Ectodermal cell (in vitro differentiated cells): ENCODE results near the gene NISCH.

Source experiments
- H3K27ac ChIP-seq: 2 replicates; pipeline ENCODE4 v1.7.0; 2013; ENCODE audit warnings: mild to moderate bottlenecking, low read depth, low read length; ENCODE audit not compliant: insufficient read depth, poor library complexity, severe bottlenecking
- H3K27me3 ChIP-seq: 2 replicates; pipeline ENCODE4 v1.7.0; 2013; ENCODE audit warnings: mild to moderate bottlenecking, low read length; ENCODE audit not compliant: insufficient read depth, control insufficient read depth, poor library complexity, severe bottlenecking
- H3K36me3 ChIP-seq: one replicate; pipeline ENCODE4 v1.7.0; 2013; ENCODE audit warnings: low read length; ENCODE audit not compliant: control insufficient read depth, insufficient read depth
- H3K4me1 ChIP-seq: one replicate; pipeline ENCODE4 v1.7.0; 2013; ENCODE audit warnings: low read length; ENCODE audit not compliant: control insufficient read depth, insufficient read depth
- H3K4me3 ChIP-seq: 2 replicates; pipeline ENCODE4 v1.7.0; 2013; ENCODE audit warnings: low read depth, low read length, control low read depth; ENCODE audit not compliant: insufficient read depth
- H3K9me3 ChIP-seq: 2 replicates; pipeline ENCODE4 v1.7.0; 2013; ENCODE audit warnings: mild to moderate bottlenecking, low read length, moderate library complexity; ENCODE audit not compliant: control insufficient read depth
- WGBS, 2 experiments: methylation state at CpG; one replicate each; pipeline ENCODE4 v1.1.7; 2013; ENCODE audit warnings: missing lambda C conversion rate in 2 of 2; 5-methylcytosine and 5-hydroxymethylcytosine counted together

The NISCH gene

DNA sequence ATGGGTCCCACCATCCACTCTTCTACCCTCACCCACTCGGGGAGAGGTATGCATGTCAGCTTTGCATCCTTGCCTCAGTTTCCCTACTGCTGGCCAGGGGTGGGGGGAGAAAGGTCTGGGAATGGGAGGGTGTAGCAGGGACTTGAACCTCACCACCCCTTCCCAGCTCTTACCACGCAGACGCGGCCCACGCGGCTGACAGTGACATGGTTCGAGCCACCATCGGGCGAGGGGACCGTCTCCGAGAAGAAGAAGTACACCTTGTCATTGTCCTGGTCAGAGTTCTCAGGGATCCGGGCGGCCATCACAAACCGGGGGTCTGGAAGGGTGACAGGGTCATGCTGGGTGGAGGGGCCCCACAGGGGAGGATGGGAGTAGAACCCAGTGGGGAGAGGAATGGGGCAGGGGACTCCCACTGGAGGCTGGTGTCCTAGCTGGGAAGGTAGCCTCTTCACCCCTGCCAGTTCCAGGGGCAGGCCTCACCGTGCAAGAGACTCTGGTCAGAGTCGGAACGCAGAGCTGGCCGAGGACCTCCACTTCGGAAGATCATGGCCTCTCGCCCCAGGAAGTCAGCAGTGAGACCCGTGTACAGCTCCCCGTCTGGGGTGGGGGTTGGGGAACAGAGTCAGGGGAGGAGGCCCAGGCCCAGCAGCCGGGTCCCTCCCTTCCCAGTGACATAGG, 14.2 kb upstream of the NISCH start:
- H3K36me3 ChIP-seq: no peaks in the 10 kb centered on the region
- H3K27me3 ChIP-seq: no peaks in the 10 kb centered on the region
- peaks cover 7% of the 10 kb centered on the region for H3K4me1 ChIP-seq
- no peak overlapping the region for H3K4me3 ChIP-seq
- H3K27ac ChIP-seq: no peak overlapping the region
- 93 to 95% methylated on average over 23 of the region's 23 CpGs for WGBS, 2 experiments
- no peaks in the 10 kb centered on the region for H3K9me3 ChIP-seq

DNA sequence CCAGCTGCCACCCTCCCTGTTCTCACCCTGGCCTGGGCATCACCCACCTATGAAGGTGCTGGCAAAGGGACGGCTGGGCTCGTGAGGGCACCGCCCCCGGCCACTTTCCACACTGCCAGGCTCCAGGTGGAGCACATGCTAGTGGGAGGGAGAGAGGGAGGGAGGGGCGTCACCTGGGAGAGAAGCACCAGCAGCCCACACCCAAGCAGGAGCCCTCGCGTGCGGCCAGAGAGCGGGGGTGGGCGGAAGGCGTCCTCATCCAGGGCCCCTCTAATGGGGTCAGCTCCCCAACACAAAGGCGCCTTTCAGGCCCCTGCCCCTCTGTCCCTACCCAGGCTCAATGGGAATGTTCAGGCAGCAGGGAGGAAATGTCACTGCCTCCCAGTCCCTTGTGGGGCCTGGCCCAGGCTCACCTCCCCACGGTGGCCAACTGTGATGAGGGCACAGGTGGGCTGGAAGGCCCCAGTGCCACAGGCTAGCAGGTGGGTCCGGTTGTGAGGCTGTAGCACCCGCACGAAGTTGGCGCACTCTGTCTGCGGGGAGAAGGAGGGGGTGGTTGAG, 13.6 kb upstream of the NISCH start:
- H3K9me3 ChIP-seq: no peaks in the 10 kb centered on the region
- WGBS, 2 experiments: 93% methylated on average over 18 of the region's 18 CpGs
- H3K27ac ChIP-seq: no peak overlapping the region
- H3K4me1 ChIP-seq: peaks cover 7% of the 10 kb centered on the region
- H3K36me3 ChIP-seq: no peaks in the 10 kb centered on the region
- H3K4me3 ChIP-seq: no peak overlapping the region
- H3K27me3 ChIP-seq: no peaks in the 10 kb centered on the region

DNA sequence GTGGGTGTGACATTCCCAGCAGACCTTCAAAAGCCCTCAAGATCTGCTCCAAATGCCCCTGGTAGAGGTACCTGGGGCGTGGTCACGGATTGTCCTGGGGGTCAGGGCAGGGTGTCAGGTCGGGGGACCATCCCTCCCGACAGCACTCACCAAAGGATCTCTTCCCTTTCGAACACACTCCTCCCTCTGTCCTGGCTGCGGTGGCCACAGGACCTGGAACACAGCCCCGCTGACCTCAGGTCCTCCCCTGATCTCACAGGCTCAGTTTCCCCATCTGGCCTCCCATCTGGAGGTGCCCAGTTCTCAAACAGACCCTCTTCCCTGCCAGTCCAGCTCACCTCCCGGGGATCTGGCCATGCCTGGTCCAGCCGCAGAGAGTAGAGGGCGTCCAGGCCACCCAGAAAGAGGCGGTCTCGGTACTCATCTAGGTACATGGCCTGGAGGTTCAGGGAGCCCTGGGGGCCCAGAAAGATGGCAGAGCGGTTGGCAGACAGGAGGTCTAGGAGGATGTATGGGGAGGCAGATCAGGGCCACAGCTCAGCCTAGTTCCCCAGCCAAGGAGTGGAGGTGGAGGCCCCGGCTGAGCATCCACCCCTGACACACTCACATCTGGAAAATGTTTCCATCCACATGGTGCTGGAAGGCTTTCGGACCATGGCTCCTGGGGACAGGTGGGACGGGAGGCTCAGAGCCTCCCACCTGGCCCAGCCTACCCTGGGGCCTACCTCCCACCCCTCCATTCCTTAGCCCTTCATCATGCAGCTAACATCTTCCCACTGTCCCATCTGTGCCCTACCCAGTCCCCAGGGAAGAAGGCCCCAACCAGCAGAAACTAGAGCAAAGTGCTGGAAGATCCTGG, 12.8 kb upstream of the NISCH start:
- no peaks in the 10 kb centered on the region for H3K27me3 ChIP-seq
- no peak overlapping the region for H3K4me3 ChIP-seq
- WGBS, 2 experiments: 94% methylated on average over 16 of the region's 16 CpGs
- H3K4me1 ChIP-seq: peaks cover 7% of the 10 kb centered on the region
- no peaks in the 10 kb centered on the region for H3K36me3 ChIP-seq
- H3K9me3 ChIP-seq: no peaks in the 10 kb centered on the region
- H3K27ac ChIP-seq: no peak overlapping the region

DNA sequence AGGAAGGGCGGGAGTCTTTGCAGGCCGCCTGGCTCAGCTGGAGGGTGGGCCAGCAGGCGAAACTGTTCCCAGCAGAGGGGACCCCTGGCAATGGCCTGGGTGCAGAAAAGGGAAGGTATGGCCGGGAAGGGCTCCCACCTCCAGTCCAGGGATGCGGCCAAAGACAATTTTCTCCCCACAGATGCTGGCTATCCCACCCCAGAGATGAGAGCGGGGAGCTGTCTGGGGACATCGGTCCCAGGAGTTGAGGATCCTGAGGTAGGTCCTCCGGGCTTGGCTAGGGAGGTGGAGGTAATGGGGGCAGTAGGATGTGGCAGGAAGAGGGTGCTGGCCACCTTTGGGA, 12.2 kb upstream of the NISCH start:
- H3K36me3 ChIP-seq: no peaks in the 10 kb centered on the region
- H3K4me1 ChIP-seq: peaks cover 7% of the 10 kb centered on the region
- H3K27ac ChIP-seq: no peak overlapping the region
- no peaks in the 10 kb centered on the region for H3K9me3 ChIP-seq
- WGBS, 2 experiments: 95 to 97% methylated on average over 8 of the region's 8 CpGs
- H3K27me3 ChIP-seq: no peaks in the 10 kb centered on the region
- H3K4me3 ChIP-seq: no peak overlapping the region

DNA sequence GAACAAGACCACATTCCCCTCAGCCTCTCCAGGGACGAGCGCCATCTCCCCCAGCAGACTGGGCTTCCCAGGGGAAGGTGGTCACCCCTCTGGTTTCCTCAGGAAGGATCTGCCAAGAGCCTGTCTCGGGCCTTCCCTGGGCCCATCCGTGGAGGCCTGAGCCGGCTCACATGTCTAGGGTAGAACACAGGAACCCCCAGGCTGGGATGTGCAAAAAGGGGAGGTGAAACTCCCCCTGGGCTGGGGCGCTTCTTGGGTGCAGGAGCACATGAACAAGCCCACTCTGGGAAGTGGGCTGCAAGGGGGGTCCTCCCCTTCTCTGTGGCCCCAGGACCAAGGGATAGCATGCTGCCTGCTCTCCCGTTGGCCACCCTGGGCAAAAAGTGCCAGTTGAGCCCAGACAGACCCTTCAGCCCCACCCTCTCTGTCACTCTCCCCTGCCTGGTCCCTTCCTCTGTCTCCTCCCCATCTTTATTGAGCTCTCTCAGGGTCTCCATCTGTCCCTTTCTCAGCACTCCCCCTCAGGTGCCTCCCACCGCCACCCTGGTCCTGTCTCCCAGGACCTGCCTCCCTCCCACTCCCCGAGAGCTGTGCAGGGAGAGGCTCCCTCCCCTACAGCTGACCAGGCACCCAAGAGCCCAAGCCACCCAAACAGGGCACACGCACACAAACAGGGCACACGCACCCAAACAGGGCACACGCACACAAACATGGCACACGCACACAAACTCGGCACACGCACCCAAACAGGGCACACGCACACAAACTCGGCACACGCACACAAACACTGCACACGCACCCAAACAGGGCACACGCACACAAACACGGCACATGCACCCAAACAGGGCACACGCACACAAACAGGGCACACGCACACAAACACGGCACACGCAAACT, 11.4 kb upstream of the NISCH start:
- H3K27ac ChIP-seq: no peak overlapping the region
- no peaks in the 10 kb centered on the region for H3K36me3 ChIP-seq
- WGBS, 2 experiments: 87 to 88% methylated on average over 25 of the region's 25 CpGs
- H3K4me1 ChIP-seq: peaks cover 7% of the 10 kb centered on the region
- H3K27me3 ChIP-seq: no peaks in the 10 kb centered on the region
- no peaks in the 10 kb centered on the region for H3K9me3 ChIP-seq
- no peak overlapping the region for H3K4me3 ChIP-seq

DNA sequence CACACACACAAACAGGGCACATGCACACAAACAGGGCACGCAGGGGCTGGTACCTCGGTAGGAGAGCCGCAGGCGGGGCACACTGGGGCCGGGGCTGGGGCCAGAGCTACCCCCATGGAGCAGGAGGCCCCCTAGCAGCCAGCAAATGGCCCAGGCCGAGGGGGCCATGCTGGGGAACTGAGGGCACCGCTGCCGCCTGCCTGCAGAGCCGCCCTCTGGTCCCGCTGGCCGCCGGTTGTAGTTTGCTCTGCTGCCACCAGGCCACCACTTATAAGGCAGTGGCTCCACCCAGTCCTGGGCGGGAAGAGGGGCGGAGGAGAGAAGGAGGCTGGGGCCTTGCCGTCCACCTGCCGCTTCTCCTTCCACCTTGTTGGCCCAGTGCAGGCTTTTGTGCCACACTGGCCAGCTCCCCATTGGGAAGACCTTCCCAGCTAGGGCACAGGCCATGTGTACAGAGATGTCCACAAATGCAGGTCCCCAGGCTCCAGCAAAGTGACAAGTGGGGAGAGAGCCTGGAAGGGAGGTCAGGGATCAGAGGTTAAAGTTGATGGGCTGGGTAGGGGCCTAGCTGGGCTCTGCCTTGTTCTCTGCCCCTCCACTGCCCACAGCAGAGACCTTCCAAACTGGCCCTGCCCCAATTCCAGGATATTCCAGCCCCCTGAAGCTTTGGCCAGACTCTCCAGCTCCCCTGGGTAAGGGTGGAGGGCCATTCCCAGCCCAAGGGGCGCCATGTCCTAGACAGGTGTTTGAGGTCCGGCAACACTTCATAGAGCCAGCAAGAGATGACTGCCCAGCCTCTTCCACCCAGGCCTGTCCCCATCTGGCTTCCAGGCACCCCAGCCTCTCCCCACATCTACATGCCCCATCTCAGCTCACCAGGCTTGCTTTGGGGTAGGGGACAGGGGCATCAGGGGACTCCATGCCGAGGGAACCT, 10.3 kb upstream of the NISCH start, which contains the start of gene SEMA3G:
Gene SEMA3G, minus strand, starts transcription at position 244 of the 934 bp plus-strand sequence. Its CDS starts 76 bp downstream, at position 168.
- peak within 1 kb of the TSS; percentile 26 for H3K4me3 ChIP-seq
- WGBS, 2 experiments: 37 to 42% methylated on average over 19 of the region's 19 CpGs
- no peaks in the 10 kb centered on the region for H3K27me3 ChIP-seq

DNA sequence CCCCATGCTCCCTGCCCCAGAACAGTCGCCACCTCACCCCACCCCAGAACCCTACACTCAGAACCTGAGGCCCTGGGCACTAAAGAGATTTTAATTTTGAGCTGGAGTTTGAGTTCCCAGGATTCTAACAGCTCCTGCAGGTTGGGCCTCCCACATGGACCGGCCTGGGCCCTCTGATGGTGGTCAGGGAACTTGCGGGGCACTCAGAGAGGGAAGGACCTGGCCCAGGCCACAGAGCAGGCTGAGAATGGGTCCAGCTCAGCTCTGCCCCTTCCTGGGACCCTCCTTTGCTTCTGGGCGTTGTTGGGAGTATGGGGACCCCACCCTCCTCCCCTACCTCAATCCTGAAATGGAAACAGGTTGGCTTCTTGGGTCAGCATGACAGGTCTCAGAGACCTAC, 9.4 kb upstream of the NISCH start:
- 90 to 91% methylated on average over 4 of the region's 4 CpGs for WGBS, 2 experiments

More for the DNA sequence above, 10.3 kb upstream of the NISCH start, which contains the start of gene SEMA3G:
- Histone ChIP-seq H3K36me3 (no peaks in the 10 kb centered on the region), H3K27ac (no peak within 1 kb of the TSS), H3K9me3 (no peaks in the 10 kb centered on the region), H3K4me1 (peaks cover 7% of the 10 kb centered on the region)

DNA sequence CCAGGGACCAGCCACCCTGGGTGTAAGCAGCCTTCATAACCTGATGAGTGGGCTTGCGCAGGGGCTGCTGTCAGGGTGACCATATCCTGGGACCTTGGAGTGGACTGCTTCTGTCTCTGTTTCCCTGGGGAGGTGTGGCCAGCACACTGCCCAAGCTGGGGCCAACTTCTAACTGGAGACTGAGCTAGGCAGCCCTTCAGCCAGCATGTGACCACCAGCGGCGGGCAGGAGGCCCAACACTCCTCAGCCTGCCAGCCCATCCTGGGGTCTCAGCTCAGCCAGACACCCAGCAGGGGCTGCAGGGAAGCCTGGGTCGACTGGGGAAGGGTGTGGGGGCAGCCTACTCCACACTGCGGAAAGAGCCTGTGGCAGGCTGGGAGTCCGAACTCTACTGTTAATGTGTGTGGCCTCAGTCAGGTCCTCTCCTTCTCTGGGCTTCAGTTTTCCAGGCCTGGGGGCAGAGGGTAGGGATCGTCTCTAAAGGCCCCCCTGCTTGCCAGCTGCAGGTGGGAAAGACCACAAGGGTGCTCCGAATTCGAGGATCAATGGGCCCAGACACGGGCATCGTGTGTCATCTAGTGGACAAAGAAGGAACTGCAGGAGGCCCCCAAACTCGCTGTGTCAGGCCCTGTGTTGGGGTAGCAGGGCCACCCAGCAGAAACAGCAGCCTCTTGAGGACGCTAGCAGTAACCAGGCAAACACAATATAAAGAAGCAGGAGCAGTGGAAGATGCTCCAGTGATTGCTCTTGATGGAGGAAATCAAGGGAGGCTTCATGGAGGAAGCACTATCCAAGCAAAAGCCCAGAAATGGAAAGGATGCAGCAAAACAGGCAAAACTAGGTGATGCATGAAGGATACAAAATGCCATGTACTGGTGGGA, 8.5 kb upstream of the NISCH start:
- no peaks in the 10 kb centered on the region for H3K27me3 ChIP-seq
- no peak overlapping the region for H3K27ac ChIP-seq
- no peaks in the 10 kb centered on the region for H3K36me3 ChIP-seq
- peaks cover 9% of the 10 kb centered on the region for H3K4me1 ChIP-seq
- no peak overlapping the region for H3K4me3 ChIP-seq
- WGBS, 2 experiments: 40 to 41% methylated on average over 13 of the region's 13 CpGs
- H3K9me3 ChIP-seq: no peaks in the 10 kb centered on the region

More for the DNA sequence above, 9.4 kb upstream of the NISCH start:
- peaks cover 7% of the 10 kb centered on the region for H3K4me1 ChIP-seq
- H3K36me3 ChIP-seq: no peaks in the 10 kb centered on the region
- no peaks in the 10 kb centered on the region for H3K9me3 ChIP-seq
- no peak overlapping the region for H3K27ac ChIP-seq
- no peak overlapping the region for H3K4me3 ChIP-seq
- H3K27me3 ChIP-seq: no peaks in the 10 kb centered on the region
